Hematopoietic multipotent progenitor cell treated with erythropoietin and hydrocortisone succinate and interleukin-3 and kit ligand, for 4 days (in vitro differentiated cells): ENCODE measurements around the gene TMEM203.
"Not testable (repeated sequence)": the region's sequence is repeated elsewhere in the genome, so short reads cannot be mapped to it uniquely, and the experiment has no call there.

ENCODE experiments used
- DNase-seq: peaks from one replicate; pipeline ENCODE4 v3.0.0-alpha.2; 2015

Gene TMEM203, protein sequence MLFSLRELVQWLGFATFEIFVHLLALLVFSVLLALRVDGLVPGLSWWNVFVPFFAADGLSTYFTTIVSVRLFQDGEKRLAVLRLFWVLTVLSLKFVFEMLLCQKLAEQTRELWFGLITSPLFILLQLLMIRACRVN

DNA sequence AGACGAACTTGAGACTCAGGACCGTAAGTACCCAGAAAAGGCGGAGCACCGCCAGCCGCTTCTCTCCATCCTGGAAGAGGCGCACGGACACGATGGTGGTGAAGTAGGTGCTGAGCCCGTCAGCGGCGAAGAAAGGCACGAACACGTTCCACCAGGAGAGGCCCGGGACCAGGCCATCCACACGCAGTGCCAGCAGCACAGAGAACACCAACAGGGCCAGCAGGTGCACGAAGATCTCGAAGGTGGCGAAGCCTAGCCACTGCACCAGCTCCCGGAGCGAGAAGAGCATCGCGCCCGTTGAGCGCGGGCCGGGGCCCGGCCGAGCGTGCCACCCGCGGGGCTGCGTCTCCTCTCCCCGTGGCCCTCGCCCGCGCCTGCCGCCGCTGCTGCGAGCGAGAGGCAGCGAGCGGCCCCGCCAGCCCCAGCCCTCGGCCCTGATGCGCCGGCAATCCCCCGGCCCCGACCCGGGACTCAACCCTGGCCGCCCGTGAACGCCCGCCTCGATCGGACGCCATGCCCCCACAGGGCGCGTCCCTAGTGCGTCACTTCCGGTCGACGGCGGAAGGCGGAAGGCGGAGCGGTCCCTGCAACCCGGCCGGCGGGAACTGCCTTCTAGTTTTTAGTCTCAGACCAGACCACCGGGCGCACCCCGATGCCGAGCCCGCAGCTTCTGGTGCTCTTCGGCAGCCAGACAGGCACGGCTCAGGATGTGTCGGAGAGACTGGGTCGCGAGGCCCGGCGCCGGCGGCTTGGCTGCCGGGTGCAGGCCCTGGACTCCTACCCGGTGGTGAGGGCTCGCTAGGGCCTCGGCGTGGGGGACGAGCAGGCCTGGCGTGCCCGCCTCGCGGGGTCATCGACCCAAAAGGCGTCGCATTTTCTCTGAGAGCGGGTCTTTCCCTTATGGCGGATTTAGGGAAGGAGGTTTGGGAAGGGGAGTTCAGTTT lies at the start of gene TMEM203, which contains the start of gene NDOR1:
TSS of gene TMEM203 (minus strand) at position 523 of the 944 bp plus-strand sequence. CDS start at position 289, 234 bp downstream.
TSS of gene NDOR1 (plus strand) at position 575 of the 944 bp plus-strand sequence. CDS start at position 653, 78 bp downstream.
- DNase-seq, result peak; percentile 96

DNA sequence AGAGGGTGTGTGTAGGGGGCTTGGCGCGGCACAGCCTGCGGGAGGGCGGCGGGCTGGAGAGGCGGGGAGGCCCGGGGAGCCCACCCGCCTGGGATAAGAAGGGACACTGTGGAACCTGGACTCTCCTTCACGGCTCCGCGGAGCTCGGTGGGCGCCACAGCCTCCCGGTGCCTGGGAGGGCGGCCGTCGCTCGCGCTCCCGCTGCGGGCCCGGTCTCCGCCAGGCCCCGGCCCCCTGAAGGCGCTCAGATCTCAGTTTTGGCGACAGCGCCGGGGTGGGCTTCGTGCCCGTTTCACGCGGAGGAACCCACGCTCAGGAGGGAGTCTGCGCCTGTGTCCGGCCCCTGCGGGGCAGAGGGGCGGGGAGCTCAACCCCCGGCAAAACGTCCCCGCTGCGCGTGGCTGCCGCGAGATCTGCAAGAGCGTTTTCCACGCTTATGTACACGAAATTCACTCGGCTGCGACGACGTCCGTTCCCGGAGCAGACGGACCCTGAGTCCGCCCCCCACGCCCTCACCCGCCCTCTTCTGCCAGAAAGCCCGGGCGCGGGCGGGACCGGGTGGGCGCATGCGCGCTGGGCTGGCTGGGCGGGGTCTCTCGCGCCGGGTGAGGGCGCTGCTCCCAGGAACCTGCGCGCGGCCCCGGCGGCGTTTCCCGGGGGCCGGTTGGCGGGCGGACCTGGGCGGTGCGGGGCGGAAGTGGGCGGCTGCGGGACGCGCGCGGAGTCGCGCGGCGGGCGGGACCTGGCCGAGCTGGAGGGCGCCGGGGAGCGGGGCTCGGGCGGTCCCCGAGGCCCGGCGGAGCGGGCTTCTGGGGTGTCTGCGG lies 49.4 kb upstream of the TMEM203 start, which contains the start of gene NELFB:
TSS of gene NELFB (plus strand) at position 704 of the 824 bp plus-strand sequence.
- DNase-seq, result peak; percentile 95

DNA sequence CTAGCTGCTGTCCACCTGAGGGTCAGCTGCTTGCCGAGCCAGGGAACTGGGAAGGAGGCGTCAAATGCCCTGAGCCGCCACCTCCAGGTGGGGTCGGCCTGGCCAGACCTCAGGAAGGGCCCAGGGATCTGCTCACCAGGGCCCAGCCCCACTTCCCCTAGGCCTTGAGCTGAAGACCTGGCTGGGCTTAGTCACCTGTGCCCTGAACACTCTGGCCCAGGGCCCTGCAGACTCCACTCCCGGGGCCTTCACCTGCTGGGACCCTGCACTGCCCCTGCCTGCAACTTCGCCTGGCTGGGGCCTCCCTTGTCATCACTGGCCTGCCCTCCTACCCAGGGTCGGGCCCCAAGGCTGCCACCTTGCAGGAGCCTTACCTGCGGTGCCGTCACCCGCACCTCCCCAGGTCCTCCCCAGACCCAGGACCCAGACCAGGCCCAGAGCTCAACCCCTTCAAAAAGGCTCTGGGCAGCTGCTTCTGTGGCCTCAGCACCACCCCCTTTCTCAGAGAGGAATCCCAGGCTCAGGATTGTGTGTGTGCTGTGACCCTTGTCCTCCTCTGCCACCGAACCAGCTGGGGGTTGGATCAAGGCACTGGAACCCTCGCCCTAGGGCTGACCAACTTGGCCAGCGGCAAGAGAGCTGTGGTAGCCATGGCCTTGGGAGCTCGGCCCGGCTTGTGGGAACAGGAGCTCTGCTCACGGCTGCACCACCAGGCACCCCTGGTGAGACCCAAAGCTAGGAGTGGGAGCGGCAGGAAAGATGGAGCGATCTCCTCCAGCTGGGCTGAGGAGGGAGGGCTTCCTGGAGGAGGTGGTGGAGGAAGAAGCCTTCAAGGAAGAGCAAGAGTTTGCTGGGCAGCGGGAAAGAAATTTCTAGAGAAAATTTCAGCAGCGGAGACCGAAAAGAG lies 48.5 kb upstream of the TMEM203 start:
- DNase-seq, result no peak

DNA sequence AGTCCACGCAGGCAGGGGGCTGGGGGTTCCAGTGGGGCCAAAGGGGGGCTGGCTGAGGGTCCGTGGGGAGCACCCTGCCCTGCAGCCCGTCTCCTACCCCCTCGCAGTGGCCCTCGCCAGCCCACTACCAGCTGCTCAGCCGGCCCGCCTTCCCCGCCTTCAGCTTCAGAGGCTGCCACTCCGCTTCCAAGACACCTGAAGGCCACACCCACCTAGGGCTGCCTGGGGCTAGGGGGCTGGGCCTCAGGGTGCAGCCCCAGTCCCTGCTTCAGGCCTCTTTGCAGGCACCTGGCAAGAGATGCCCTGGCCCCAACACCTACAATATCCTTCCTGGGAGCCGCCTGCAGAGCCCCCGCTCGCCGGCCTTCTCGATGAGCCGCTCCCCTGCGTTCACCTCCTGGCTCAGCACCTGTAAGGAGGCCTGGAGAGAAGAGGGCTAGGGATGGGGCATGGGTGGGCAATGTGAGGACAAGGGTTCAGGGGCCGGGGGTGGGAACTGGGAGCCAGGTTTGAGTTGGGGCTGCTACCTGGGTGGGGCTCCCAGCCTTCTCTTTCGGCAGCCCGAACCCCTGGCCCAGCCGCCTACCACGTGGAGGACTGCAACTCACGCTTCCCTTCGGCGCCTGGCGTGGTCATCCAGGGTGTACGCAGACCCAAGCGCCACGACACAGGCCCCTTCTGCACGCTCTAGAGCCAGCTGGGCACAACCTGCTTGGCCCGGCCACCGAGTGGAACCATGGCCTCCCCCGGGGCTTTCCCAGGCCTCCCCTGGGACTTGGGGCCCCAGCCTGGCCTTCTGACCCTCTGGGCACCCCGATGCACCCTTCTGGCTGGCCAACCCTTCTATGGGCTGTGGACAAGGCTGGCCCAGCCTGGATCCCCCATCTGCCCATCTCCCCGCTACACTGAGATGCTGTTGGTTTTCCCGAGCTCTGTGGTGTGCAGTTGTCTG lies 47.4 kb upstream of the TMEM203 start:
- DNase-seq, result no peak

DNA sequence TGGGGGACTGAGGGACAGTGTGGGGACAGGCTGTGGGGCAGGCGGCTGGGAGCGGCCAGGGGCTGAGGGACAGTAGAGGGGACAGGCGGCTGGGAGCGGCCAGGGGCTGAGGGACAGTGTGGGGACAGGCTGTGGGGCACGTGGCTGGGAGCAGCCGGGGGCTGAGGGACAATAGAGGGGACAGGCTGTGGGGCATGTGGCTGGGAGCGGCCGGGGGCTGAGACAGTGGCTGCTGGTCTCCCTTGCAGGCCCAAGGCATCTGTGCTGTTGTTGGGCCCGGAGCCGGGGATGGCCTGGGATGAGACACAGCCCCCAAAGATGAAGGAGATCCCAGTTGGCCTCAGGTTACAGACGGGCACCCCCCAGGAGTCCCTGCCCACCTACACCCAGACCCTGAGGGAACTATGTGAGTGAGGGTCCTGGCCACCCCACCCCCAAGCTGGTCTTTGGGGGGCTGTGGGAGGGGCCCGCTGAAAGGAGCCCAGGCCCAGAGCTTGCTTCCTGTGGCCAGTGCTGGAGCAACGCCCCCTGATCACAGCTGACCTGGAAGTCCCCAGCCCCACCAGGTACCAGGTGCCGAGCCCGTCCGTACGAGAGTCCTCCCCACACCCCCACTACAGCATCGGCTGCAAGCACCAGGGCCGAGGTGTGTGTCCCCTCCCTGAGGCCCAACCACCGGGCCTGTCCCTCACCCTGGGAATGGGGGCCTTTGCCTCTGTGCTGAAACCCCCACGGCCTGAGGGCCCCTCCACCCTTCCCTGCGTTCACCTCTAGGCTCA lies 46.2 kb upstream of the TMEM203 start:
- no peak for DNase-seq

DNA sequence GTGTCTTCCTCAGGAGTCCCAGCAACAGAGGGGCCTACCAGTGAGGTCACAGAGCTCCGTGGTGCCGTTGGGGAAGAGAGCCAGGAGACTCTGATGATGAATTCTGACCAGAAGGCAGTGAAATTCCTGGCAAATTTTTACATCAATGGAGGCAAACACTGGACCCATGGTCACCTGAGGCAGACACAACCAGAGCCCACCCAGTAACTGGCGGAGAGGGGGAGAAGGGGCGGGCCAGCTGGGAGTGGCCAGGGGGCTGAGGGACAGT lies 45.7 kb upstream of the TMEM203 start, which contains the start of gene STPG3:
TSS of gene STPG3 (plus strand) at position 93 of the 268 bp plus-strand sequence. CDS start at position 94, 1 bp downstream.
- no peak for DNase-seq

DNA sequence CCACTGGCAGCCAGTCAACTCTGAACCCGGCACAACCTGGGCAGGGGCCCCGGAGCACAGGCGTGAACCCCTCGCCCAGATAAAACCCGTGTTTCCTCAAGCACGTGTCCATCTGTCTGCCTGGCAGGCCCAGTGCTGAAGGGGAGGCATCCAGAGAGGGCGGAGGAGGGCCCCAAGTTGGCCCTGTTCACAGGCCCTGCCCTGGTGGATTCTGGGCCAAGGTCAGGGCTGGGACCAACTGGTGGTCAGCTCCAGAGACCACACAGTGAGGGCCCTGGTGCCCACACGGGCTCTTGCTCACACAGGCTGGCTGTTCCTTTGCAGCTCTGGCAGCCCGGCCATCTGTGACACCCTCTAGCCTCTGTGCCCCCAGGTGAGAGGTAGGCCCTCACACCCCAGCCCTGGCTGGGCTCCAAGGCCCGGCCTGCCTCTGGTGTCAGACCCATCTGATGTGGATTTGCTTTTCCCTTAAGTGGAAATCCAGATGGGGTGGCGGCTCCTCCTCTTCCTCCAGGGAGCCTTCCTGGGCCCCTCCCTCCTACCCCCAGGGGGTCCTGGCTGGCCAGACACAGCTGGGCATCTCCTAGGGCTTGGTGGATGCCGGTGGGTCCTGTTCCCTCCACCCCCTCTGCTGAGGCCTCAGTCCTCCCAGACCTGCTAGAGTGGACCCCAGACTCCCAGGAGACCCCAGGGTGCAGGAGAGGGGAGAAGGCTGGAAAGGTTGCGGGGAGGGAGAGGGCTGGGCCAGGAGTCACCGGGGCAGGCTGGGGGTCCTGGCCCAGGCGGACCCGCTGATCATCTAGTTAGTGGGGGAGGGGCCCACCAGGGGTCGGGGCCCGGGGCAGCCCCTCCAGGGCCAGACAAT lies 45.1 kb upstream of the TMEM203 start:
- DNase-seq, result no peak

DNA sequence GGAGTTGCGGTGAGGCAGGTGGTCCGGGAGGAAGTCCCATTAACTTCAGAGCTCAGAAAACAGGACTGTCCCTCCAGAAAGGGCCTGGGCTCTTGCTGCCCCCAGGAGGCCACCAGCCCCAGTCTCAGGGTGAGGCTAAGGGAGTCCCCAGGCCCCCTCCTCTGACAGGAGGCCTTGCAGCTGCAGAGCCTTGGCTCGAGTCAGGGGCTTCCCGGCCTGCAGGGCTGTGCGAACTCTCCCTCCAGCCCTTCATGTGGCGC lies 42.4 kb upstream of the TMEM203 start:
- DNase-seq, result no peak

DNA sequence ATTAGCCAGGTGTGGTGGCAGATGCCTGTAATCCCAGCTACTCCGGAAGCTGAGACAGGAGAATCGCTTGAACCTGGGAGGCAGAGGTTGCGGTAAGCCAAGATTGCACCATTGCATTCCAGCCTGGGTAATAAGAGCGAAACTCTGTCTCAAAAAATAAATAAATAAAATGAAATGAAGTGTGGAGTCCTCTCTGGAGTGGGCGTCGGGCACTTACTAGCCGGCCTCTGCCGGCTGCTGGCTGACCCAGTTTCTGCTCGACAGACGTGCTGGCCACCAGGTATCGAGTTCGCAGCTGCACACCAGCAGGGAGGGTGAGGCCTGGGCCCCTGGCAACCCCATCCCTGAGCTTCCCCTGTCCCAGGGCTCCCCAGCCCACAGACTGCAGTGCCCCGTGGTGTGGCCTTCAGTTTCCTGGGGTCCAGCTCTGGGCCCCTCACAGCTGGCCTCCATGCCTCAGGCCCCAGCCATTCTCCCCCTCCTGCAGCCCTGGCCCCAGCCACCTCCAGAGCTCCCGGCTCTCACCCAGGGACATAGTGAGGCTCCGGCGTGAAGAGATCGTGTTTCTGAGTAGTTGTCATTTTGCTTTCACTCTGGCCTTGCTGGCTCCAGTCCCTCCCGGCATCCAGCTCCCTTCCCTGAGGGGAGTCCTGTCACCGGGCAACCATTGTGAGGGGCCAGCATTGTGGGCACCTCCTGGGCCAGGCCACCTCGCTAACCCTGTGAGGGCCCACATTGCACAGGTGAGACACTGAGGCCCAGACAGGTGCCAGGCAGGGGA lies 41.9 kb upstream of the TMEM203 start:
- DNase-seq, result no peak

DNA sequence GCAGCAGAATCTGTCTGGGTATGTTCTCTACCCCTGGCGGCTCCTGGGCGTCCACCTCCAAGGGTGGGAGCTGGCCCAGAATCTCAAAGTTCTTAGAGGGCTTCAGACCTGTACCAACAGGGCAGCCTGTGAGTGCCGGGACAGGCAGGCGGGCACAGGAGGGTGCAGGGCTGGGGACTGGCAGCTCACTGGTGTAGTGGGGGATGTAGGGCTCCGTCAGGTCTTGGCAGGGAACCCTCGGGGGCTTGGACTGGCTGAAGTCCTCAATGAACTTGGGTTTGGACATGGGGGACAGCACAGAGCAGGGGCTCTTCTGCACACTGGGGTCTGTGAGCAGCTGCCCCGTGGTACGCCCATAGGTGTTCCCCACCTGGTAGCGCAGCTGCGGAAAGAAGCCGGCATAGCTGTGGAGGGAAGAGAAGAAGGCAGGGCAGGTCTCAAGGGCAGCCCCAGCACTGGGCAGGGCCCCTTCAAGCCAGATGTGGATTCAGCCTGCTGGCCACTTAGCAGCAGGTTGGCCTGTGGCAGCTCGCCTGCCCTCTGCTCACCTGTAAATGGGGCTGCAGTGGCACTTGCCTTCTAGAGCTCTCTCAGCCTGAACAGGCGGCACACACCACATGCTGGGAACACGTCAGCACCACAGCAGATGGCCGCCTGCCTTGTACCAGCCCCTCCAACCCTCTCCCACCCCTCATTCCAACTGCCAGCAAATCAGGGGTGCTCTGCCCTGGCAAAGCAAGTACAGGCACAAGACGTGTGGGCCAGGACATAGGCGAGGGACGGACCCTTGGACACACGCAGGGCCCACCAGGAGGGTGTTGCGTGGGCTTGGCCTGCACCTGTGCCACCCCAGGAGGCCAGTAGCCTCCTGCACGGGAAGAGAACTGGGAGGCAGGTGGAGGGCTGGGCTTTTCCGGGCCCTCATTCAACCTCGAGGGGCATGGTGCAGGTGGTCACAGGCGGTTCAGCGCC lies 40.3 kb upstream of the TMEM203 start:
- DNase-seq, result no peak

DNA sequence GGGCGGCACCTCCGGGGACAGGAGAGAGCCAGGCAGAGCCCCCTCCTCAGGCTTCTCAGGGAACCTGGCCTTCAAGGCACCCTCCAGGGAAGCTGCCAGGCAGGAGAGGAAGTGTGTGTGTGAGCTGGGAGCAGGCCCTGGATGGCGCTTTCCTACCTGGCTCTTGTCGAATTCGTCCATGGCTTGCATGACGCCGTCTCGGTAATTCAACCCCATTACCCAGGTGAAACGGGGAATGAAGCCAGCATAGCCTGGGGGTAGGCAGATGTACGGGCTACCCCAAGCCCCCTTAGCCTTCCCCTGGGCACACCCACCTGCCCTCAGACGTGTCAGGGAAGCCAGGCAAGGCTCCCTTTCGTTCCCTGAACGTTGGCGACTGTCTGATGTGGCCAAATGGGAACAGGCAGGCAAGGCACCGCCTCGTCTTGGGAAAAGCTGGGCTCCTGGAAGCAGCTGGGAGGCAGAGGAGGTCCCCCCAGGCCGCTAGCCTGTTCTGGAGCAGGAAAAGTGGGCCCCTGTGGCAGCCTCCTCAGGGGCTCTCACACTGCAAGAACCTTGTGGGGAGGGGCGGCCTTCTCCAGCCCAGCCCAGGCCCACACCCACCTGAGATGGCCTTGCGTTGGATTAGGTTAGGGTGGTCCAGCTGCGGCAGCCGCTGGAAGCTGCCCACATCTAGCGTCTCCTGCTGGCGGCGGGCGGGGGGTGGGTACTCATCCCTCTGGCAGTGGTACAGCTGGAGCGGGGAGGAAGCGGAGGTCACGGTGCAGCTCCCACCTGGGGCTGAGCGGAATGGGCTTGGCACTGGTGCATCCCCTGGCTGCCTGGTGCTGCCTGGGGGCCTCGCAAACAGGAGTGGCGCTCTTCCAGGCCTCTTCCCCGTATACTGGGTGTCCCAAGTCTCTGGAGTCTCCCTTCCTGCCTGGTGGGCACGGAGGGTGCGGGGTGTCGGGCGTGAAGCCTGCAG lies 39.3 kb upstream of the TMEM203 start:
- DNase-seq, result no peak

DNA sequence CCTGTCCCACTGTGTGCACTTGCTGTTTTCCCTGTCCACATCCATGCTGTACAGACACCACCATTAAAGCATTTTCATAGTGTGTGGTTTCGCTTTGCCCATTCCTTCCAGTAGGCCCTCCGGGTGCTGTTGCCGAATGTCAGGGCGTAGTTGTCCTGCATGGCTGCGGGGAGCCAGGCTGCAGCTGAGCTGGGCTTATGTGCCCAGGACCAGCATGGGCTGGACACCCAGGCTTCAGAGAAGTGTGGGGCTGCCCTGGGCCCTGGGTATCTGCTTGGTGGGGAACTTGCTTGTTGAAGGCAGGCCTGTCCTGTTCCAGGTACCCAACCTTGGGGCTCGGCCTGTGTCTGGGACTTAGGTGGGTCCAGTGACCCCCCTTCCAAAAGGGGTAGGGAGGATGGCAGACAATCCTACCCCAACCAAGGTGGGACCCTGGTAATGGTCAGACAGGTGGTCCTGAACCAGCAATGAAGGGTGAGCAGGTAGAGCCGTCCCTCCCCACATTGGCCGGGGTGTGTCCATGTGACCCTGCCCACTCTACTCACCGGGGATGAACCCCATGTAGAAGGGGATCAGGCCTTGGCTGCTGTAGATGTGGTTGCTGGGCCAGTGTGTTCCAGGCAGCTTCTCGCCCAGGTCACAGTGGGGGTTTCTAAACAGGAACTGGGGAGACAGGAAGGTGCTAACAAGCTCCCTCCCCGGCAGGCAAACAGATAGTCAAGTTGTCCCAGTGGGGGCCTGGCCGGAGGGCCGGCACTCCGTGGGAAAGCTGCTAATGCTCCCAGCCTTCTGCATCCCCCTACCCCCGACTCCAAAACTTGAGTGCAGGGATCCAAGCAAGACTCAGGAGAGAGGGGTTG lies 38.4 kb upstream of the TMEM203 start:
- peak; percentile 57 for DNase-seq

DNA sequence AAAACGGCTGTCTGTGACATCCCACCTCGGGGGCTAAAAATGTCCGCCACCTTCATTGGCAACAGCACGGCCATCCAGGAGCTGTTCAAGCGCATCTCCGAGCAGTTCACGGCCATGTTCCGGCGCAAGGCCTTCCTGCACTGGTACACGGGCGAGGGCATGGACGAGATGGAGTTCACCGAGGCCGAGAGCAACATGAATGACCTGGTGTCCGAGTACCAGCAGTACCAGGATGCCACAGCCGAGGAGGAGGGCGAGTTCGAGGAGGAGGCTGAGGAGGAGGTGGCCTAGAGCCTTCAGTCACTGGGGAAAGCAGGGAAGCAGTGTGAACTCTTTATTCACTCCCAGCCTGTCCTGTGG lies 37.8 kb upstream of the TMEM203 start:
- DNase-seq, result not testable (repeated sequence)

DNA sequence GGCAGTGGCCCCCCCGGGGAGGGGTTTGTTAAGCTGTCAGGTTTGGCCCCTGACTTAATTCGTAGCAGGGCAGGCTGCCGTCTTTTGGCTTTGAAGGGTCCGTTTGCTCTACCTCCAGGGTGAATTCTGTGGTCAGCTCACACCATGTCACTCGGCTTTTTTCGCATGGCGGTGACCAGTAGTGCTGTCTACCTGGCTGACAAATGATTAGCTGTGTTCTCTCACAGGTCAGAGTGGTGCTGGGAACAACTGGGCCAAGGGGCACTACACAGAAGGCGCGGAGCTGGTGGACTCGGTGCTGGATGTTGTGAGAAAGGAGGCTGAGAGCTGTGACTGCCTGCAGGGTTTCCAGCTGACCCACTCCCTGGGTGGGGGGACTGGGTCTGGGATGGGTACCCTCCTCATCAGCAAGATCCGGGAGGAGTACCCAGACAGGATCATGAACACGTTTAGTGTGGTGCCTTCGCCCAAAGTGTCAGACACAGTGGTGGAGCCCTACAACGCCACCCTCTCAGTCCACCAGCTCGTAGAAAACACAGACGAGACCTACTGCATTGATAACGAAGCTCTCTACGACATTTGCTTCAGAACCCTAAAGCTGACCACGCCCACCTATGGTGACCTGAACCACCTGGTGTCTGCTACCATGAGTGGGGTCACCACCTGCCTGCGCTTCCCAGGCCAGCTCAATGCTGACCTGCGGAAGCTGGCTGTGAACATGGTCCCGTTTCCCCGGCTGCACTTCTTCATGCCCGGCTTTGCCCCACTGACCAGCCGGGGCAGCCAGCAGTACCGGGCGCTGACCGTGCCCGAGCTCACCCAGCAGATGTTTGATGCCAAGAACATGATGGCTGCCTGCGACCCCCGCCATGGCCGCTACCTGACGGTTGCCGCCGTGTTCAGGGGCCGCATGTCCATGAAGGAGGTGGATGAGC lies 37.1 kb upstream of the TMEM203 start:
- DNase-seq, result no peak
